GM18868 (cell line): ENCODE data around the gene RGL1.

Source experiments
- ATAC-seq: cut with Tn5 transposase; IDR thresholded peaks from one replicate; pipeline ENCODE4 v1.9.1; 2021; ENCODE audit warnings: mild to moderate bottlenecking, moderate library complexity; ENCODE audit not compliant: unreplicated experiment

RGL1 gene

GRCh38 chr1:183859119-183859518, 54.2 kb downstream of the RGL1 start:
- ATAC-seq: no peak

GRCh38 chr1:183859831-183860230, 54.9 kb downstream of the RGL1 start:
- ATAC-seq: no peak

GRCh38 chr1:183862967-183863366, 58.0 kb downstream of the RGL1 start:
- ATAC-seq: no peak

- no peak for ATAC-seq
Observed at GRCh38 chr1:183863852-183864251, 58.9 kb downstream of the RGL1 start.

- no peak for ATAC-seq
Observed at GRCh38 chr1:183864611-183865010, 59.7 kb downstream of the RGL1 start.

GRCh38 chr1:183869230-183869629, 64.3 kb downstream of the RGL1 start:
- ATAC-seq: no peak

GRCh38 chr1:183869664-183870063, 64.7 kb downstream of the RGL1 start:
- no peak for ATAC-seq

- ATAC-seq: no peak
Observed at GRCh38 chr1:183870351-183871077, 65.6 kb downstream of the RGL1 start.

GRCh38 chr1:183871142-183871541, 66.2 kb downstream of the RGL1 start:
- ATAC-seq: no peak

GRCh38 chr1:183871601-183872000, 66.7 kb downstream of the RGL1 start:
- ATAC-seq: no peak

GRCh38 chr1:183872403-183872802, 67.5 kb downstream of the RGL1 start:
- ATAC-seq: no peak

GRCh38 chr1:183873642-183874041, 68.7 kb downstream of the RGL1 start:
- no peak for ATAC-seq

- no peak for ATAC-seq
Observed at GRCh38 chr1:183876309-183876708, 71.4 kb downstream of the RGL1 start.

GRCh38 chr1:183877053-183877720, 72.3 kb downstream of the RGL1 start:
- ATAC-seq: no peak

- ATAC-seq: no peak
Observed at GRCh38 chr1:183879494-183879893, 74.6 kb downstream of the RGL1 start.

GRCh38 chr1:183879966-183880365, 75.0 kb downstream of the RGL1 start:
- ATAC-seq: no peak

- no peak for ATAC-seq
Observed at GRCh38 chr1:183880531-183881243, 75.8 kb downstream of the RGL1 start.

GRCh38 chr1:183881387-183882131, 76.6 kb downstream of the RGL1 start:
- ATAC-seq: no peak

GRCh38 chr1:183882335-183883167, 77.6 kb downstream of the RGL1 start:
- no peak for ATAC-seq

- ATAC-seq: no peak
Observed at GRCh38 chr1:183883623-183884022, 78.7 kb downstream of the RGL1 start.
